HG03139 (cell line): ENCODE results near the gene EPB41.
A peak's percentile ranks its signal among the peaks of the same experiment; 100 is the strongest.

Experiments used
- ATAC-seq: cut with Tn5 transposase; IDR thresholded peaks from one replicate; pipeline ENCODE4 v1.9.1; 2021; ENCODE audit not compliant: unreplicated experiment

EPB41 gene

DNA sequence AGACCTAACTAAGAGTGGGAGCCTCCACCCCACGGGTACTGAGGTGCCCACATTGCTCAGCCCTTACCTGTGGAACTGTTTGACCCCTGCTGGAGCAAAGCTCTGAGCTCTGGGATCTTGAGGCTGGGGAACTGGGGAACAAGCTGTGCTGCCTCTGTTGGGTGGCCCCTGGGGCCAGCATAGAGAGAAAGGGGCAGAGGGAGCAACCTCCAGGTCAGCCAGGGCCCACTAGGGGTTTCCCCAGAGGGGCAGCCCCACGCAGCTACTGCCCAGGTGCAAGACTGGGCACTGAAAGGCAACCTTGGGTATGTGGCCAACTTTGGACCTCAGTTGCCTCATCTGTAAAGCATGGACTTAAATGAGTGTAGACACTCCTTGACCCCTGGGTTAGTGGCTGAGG is 23.5 kb upstream of the EPB41 start:
- ATAC-seq, result no peak

DNA sequence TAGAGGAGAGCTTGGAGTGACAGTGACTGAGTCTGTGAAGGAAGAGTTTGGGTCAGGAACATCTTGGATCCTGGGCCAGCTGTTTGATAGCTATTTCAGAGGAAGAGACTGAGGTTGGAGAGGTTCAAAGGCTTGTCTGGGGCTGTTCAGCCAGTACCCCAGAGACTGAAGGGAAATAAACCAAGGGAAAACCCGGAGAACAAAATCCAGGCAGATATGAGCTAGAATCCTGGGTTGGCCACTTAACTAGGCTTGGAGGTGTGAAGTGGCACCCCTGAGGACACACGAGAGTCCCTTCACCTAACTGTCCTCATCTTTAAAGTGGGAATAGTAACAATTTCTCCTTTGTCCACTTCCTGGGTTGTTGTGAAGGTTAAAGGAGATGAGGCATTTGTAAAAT is 23.1 kb upstream of the EPB41 start:
- no peak for ATAC-seq

DNA sequence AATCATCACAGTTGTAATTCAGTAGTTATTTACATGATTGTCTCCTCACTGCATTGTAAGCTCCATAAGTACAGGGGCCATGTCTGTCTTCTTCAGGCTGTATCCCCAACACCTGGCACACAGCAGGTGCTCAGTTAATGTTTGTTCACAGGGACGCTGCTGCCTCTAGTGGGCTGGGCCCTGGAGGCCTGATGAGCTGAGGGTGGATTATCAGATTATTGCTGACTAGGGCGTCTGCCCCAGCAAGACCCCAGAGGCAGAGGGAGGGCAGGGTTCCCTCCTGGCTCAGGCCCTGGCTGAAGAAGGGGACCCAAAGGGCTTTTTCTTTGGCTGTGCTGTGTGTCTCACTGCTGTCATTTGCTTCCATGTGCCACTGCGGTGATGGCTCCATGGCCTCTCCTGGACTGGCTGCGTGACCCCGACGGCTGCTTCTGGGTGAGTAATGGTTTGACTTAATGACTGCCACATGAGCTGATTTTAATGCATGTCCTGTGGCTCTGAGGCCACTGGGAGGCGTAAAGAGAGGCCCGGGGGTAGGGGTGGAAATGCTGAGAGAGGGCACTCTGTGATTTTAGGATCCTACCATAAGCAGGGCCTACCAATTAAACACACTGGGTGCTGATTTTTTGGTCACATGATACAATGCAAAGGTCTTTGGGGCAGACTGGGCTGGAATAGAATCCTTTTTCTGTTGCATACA is 20.8 kb upstream of the EPB41 start:
- ATAC-seq, result no peak

GRCh38 chr1:28894785-28895184 is 19.6 kb upstream of the EPB41 start:
- no peak for ATAC-seq

DNA sequence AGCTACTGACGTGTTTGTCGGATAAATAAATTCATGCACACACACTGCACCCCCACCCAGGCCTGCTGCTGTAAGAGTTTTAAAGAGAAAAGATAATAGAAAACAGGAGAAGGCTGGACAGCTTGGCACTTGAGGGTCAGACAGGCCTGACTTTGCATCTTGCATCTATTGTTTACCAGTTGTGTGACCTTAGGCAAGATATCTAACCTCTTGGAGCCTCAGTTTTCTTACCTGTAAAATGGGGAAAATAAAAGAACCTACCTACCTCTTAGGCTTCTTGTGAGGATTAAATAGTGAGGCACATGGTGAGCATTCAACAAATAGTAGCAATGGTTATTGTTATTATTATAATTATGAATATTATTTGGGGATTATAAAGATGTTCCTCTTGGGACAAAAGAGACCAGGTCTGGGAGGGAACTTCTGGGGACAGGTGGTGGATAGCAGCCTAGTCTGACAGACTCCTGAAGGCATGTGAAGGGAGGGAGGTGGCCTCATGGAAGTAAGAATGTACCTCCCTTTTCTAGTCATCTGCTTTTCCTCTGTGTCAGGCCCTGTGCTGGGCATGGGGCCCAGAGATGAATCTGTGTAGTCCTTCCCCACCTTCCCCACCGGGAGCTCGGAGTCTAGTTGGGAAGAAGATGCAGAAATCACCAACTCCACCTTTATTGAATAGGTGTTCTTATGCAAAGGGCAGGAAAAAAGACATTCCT is 18.3 kb upstream of the EPB41 start:
- ATAC-seq, result no peak

DNA sequence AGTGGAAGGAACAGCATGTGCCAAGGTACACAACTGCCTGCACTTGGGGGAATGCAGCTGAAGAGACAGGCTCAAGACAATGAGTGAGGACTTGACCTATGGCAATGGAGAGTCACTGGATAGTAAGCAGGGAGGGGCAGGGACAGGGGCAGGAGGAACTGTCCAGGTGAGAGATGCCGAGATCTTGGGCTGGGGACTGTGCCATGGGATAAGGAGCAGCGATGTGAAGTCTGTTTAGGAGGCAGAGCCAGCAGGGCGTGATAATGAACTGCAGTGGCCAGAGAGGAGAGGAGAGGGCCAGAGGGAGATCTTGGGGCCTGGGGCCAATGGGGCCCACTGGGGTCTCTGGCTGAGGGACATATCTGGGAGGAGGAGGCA is 17.8 kb upstream of the EPB41 start:
- no peak for ATAC-seq

DNA sequence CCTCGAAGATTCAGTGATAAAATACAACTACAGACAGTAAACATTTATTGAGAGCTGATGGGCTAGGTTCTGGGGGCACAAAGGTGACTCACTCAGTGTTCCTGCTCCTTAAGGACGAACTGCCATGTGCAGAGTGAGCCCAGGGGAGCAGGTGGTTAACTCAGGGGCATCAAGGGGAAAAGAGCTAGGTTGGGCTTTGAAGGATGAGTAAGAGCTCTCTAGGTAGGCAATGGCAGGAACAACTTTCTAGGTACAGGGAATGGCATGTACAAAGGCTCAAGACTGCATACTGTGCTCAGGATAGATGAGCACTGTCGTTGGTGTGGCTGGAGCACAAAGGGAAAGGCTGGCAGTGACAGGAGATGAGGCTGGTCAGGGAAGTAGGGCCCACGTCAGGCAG is 16.6 kb upstream of the EPB41 start:
- no peak for ATAC-seq

- ATAC-seq, result no peak
Measured at GRCh38 chr1:28898405-28898881, 15.9 kb upstream of the EPB41 start.

GRCh38 chr1:28899267-28899666 is 15.1 kb upstream of the EPB41 start:
- ATAC-seq, result no peak

- ATAC-seq, result no peak
Measured at GRCh38 chr1:28900562-28900961, 13.8 kb upstream of the EPB41 start.

- ATAC-seq, result no peak
Measured at GRCh38 chr1:28902738-28903137, 11.6 kb upstream of the EPB41 start.

DNA sequence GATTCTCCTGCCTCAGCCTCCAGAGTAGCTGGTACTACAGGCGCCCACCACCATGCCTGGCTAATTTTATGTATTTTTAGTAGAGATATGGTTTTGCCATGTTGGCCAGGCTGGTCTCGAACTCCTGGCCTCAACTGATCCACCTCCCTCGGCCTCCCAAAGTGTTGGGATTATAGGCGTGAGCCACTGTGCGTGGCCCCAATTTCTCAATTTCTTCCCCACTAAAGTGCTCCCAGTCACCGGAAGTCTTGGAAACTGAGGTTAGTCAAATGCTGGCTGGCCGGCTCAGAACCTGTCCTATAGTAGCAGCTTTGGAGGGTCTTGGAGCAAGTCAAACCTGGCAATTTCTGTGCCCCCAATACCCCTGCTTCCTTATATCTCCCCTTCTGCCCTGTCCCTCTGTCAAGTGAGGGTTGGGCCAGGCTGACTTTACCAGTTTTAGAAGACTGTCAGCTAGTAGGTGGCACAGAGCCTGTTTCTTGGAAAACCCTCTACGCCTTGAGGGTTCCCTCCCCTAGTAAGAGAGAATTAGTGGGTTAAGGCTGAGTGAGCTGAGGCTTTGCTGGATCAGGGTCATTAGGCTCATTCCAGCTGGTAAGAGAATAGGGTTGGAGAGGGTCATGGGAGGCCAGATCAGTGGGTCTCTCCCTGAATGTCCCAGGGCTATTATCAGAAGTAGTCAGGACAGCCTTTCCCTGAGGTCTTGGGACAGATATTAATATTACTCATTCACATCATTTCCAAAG is 8.3 kb upstream of the EPB41 start:
- no peak for ATAC-seq

DNA sequence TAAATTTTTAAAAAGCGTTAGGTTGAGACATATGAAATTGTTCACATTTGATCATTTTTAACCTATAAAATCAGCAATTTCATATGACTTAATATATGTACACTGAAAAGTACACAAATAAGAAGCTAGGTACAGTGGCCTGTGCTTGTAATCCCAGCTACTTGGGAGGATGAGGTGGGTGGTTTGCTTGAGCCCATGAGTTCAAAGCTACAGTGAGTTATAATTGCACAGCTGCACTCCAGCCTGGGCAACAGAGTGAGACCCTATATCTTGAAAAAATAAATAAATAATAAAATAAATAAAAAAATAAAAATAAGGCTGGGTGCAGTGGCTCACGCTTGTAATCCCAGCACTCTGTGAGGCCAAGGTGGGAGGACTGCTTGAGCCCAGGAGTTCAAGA is 5.2 kb upstream of the EPB41 start:
- no peak for ATAC-seq

DNA sequence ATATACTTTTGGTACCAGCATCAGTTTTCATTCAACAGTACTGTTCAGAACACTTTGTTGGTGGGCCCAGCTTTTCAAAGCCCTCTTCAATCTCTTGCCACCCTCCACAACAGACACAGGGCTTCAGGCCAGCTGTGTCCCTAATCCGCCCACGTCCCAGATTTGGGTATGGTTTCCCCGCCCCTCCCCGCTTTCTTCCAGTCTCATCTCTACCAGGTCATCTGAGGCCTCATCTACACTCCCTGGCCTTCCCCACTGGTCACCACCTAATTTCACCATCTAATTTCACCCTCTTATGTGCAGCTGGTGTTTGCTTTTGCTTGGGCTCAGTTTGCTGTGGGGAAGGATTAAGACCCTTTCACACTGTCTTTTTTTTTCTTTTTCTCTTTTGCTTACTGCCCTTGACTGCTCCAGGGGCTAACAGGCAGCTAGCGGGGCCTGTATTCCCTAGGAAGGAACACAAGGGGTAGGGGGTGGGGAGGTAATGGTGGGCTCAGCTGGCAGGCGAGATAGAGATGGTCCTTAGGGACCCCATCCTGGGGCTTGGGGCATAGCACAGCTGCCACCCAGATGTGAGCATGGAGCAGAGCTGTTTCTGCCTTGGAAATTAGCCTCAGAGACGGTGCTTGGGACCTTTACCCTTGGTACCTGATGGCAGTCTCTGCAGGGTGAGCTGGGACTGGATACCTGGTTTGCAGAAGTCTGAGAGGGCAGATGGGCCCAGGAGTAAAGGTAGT is 3.8 kb upstream of the EPB41 start:
- no peak for ATAC-seq

- ATAC-seq, result no peak
Measured at GRCh38 chr1:28913786-28914227, 562 bp upstream of the EPB41 start.

GRCh38 chr1:28915031-28915895 is 894 bp downstream of the EPB41 start:
- ATAC-seq, result peak; percentile 7

DNA sequence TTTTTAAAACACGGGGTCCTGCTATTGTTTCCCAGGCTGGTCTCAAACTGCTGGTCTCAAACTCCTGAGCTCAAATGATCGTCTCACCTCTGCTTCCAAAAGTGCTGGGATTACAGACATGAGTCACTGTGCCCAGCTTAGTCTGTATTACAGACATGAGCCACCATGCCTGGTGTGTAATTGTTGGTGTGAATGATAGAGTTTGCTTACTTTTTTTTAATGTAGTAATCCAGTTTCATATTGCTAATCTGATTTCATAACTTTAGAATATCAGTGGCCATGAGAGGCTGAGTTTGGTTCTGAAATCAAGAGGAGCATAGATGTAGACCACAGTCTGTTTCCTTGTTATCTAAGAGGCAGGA is 3.4 kb downstream of the EPB41 start:
- ATAC-seq, result no peak

GRCh38 chr1:28921286-28921869 is 7.0 kb downstream of the EPB41 start:
- no peak for ATAC-seq

- ATAC-seq, result no peak
Measured at GRCh38 chr1:28925350-28925891, 11.1 kb downstream of the EPB41 start.
